ENCODE data around the gene EMSY. TPM values are rescaled to one million over a fixed set of nuclear protein-coding genes. Genes with fewer than 3 reads are reported as not detected.

Gene EMSY
- total and polyA plus RNA-seq, 2 of the 8 experiments (the other 6 are each of a cell fraction or from before 2014, with no cell fraction given): 29.6 to 34.6 TPM

DNA sequence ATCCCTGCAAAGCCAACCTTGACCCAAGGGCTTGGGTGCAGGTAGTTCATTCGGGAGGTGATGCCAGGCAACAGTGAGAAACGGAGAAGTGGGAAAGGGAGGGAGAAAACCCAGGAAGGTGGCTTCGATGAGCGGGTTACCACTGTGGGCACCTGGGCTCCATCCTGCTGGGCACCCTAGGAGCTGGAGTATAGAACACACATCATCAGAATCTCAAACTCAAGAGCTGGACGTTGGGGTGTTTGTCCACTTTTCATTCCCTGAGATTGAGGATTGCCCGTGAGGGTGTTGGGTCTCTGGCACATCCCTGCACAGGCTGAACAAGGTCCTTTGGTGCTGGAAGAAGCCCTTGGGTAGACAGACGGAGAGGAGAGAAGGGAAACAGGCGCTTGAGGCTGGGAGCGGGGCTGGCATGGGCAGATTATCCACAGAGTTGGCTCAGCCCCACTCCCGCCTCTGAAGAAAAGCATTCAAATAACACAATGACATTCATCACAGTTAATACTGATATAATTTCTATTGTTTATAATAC, 155.4 kb downstream of the EMSY start:
- no peak for DNase-seq (ENCODE audit: low read depth in 1 of 2, low spot score in 2 of 2)
- Histone ChIP-seq H2BK15ac (ENCODE audit: low read length) (no peak overlapping the region), H2BK120ac (replicated peaks; ENCODE audit: low read depth, low read length) (no peak overlapping the region), H4K91ac (replicated peaks; ENCODE audit: insufficient read length, low read length) (no peak overlapping the region), H3K4ac (replicated peaks; ENCODE audit: insufficient read length, low read depth, low read length) (no peak overlapping the region), H3K23ac (ENCODE audit: insufficient read length) (no peak overlapping the region), H2BK20ac (ENCODE audit: low read length) (no peak overlapping the region), H3K9me3 (ENCODE audit: insufficient read depth in 2 of 2, low read depth in 1 of 2, low read length in 1 of 2) (no peaks in the 10 kb centered on the region), H3K4me1 (replicated peaks in 1 of 4; ENCODE audit: control insufficient read depth in 3 of 4, insufficient read depth in 4 of 4, low read length in 3 of 4) (no peaks in the 10 kb centered on the region), H3K79me1 (ENCODE audit: low read depth, low read length) (no peaks in the 10 kb centered on the region; the same call in 1 of the 2 replicates), H3K27me3 (replicated peaks in 1 of 4; ENCODE audit: control insufficient read depth in 3 of 4, extremely low read depth in 1 of 4, insufficient read depth in 3 of 4, low read length in 3 of 4) (no peaks in the 10 kb centered on the region), H3K36me3 (ENCODE audit: control insufficient read depth in 2 of 4, insufficient read depth in 4 of 4, low read length in 3 of 4) (no peaks in the 10 kb centered on the region), H2AK5ac (ENCODE audit: low read depth, low read length) (no peak overlapping the region), H3K56ac (replicated peaks; ENCODE audit: insufficient read length, low read depth, low read length) (no peak overlapping the region), H3K18ac (ENCODE audit: extremely low read depth, low read length) (no peak overlapping the region), H3K79me2 (ENCODE audit: control insufficient read depth in 1 of 2, insufficient read depth in 2 of 2, low read length in 2 of 2) (no peaks in the 10 kb centered on the region), H3K4me2 (ENCODE audit: insufficient read depth in 1 of 2, low read depth in 2 of 2, low read length in 2 of 2) (no peak overlapping the region), H3K23me2 (ENCODE audit: low read depth, low read length) (no peaks in the 10 kb centered on the region), H3K9ac (replicated peaks in 1 of 4; ENCODE audit: extremely low read depth in 1 of 4, low read depth in 3 of 4, low read length in 3 of 4) (no peak overlapping the region), H2BK5ac (ENCODE audit: low read depth, low read length) (no peak overlapping the region), H4K5ac (ENCODE audit: insufficient read length, low read depth, low read length) (no peak overlapping the region), H2BK12ac (ENCODE audit: low read depth, low read length) (no peak overlapping the region), H4K20me1 (replicated peaks in 1 of 2; ENCODE audit: control insufficient read depth in 1 of 2, insufficient read depth in 2 of 2, low read length in 2 of 2) (no peaks in the 10 kb centered on the region), H2AFZ (ENCODE audit: low read length) (no peak overlapping the region), H3K27ac (ENCODE audit: low read depth, low read length) (no peak overlapping the region), H3K14ac (ENCODE audit: insufficient read length) (no peak overlapping the region), H3K4me3 (ENCODE audit: extremely low read depth in 1 of 4, insufficient read depth in 2 of 4, low read depth in 3 of 4, low read length in 4 of 4) (no peak overlapping the region), H4K8ac (ENCODE audit: extremely low read depth, insufficient read depth, low read length) (no peak overlapping the region; the same call in 1 of the 2 replicates)
- 87% methylated on average over 10 of the region's 10 CpGs; no CpG with 5 or more reads in 1 of the 2 experiments for WGBS, 2 experiments (ENCODE audit: extremely low coverage in 1 of 2, insufficient coverage in 1 of 2, insufficient read length in 1 of 2, insufficient replicate concordance in 2 of 2, low coverage in 1 of 2, low lambda C conversion rate in 2 of 2, missing lambda C conversion rate in 1 of 2)
- TF ChIP-seq BCL11A (IDR thresholded peaks at IDR 0.05; ENCODE audit: low read depth in 2 of 2, low read length in 2 of 2) (no peak), SAP30 (IDR thresholded peaks at IDR 0.05; ENCODE audit: insufficient read depth, insufficient replicate concordance, low read length) (no peak), SIN3A (conservative IDR thresholded peaks at IDR 0.05 in 1 of 2, IDR thresholded peaks at IDR 0.05 in 1 of 2; ENCODE audit: low read depth in 1 of 2, low read length in 2 of 2) (no peak), TEAD4 (IDR thresholded peaks at IDR 0.05; ENCODE audit: low read depth, low read length) (no peak), CHD1 (IDR thresholded peaks at IDR 0.05; ENCODE audit: low read depth, low read length) (no peak), KDM5A (IDR thresholded peaks at IDR 0.05; ENCODE audit: low read length) (no peak)
- FAIRE-seq: no peak
- CTCF ChIA-PET (ENCODE audit: partially characterized antibody): interaction anchor here (1.8 to 4.0 kb wide), 12 partner anchors 11 to 98 kb away, joined by 6 to 60 read pairs (median 18); partner anchors contain the start of gene LRRC32
- POLR2A ChIA-PET (ENCODE audit: partially characterized antibody): no interaction called here
